Right lobe of liver (tissue), 4 donors: ENCODE results near the gene HEXD.

ENCODE experiments used
- CTCF ChIP-seq, 4 donors: fragments of 200-600 bp in 3 of 4; fragments of 450-650 bp in 1 of 4; IDR thresholded peaks; one replicate each; pipeline versions ENCODE4 v1.5.1 to v1.8.0; 2016 to 2022; ENCODE audit warnings: antibody characterized with exemption in 4 of 4, mild to moderate bottlenecking in 2 of 4
- POLR2A ChIP-seq: fragments of 450-650 bp; IDR thresholded peaks from one replicate; pipeline ENCODE4 v1.6.1; 2017; ENCODE audit warnings: antibody characterized with exemption, mild to moderate bottlenecking
- donor health status: DM: no; HTN: no; CAD: no.
- donor health status: DM: no; HTN: no; CAD: no.
- donor health status: DM: no; HTN: yes; CAD: no.

GRCh38 chr17:82388223-82388921 lies 29.8 kb upstream of the HEXD start:
- no peak for TF ChIP-seq POLR2A
- TF ChIP-seq CTCF (IDR thresholded peaks at IDR 0.05): no peak
